SU-DHL-6 (cell line): ENCODE results near the gene RAPGEF6.
"Not testable (repeated sequence)": the region's sequence is repeated elsewhere in the genome, so short reads cannot be mapped to it uniquely, and the experiment has no call there.

Source experiments
- H2AFZ ChIP-seq: fragments of 200-600 bp; sonication (generic); 2 replicates; pipeline ENCODE4 v1.6.1; 2014; ENCODE audit warnings: low read depth, mild to moderate bottlenecking, moderate library complexity, mixed read lengths, antibody characterized with exemption, low read length; ENCODE audit not compliant: severe bottlenecking
- H3F3A ChIP-seq: fragments of 200-600 bp; shearing (Covaris generic); 2 replicates; pipeline ENCODE4 v1.6.0; 2016; ENCODE audit warnings: antibody characterized with exemption, mild to moderate bottlenecking; ENCODE audit not compliant: insufficient read depth
- H3K27ac ChIP-seq: fragments of 200-600 bp; sonication (generic); 2 replicates; pipeline ENCODE4 v1.5.1; 2016; ENCODE audit warnings: low read depth, mild to moderate bottlenecking, low read length, moderate library complexity, mixed read lengths
- H3K27me3 ChIP-seq: fragments of 200-600 bp; sonication (generic), shearing (Covaris generic); 2 replicates; pipeline ENCODE4 v1.6.0; 2014; ENCODE audit warnings: mild to moderate bottlenecking, low read length
- H3K36me3 ChIP-seq: fragments of 200-600 bp; sonication (generic); 2 replicates; pipeline ENCODE4 v1.6.1; 2014; ENCODE audit warnings: mild to moderate bottlenecking, low read length, mixed read lengths
- H3K4me2 ChIP-seq: fragments of 300-600, 200-600 bp; shearing (Covaris generic), sonication (generic); 2 replicates; pipeline ENCODE4 v1.6.0; 2014; ENCODE audit warnings: low read length, low read depth, mild to moderate bottlenecking; ENCODE audit not compliant: poor library complexity, severe bottlenecking
- H3K4me3 ChIP-seq: fragments of 200-600 bp; sonication (generic); 2 replicates; pipeline ENCODE4 v1.5.1; 2014; ENCODE audit warnings: antibody characterized with exemption, low read length, mild to moderate bottlenecking, mixed read lengths; ENCODE audit not compliant: insufficient read depth, poor library complexity, severe bottlenecking
- H3K79me2 ChIP-seq: fragments of 200-600 bp; sonication (generic); 2 replicates; pipeline ENCODE4 v1.6.1; 2014; ENCODE audit warnings: mild to moderate bottlenecking, low read length, moderate library complexity; ENCODE audit not compliant: insufficient read depth
- H3K9ac ChIP-seq: fragments of 200-600 bp; sonication (generic); 2 replicates; pipeline ENCODE4 v1.7.0; 2014; ENCODE audit warnings: mild to moderate bottlenecking, low read length
- H3K9me2 ChIP-seq: fragments of 200-600 bp; sonication (generic); replicated peaks from 2 replicates; pipeline ENCODE4 v1.6.1; 2014; ENCODE audit warnings: low read length; ENCODE audit not compliant: insufficient read depth
- H3K9me3 ChIP-seq: fragments of 200-600 bp; sonication (generic); 2 replicates; pipeline ENCODE4 v1.6.1; 2014; ENCODE audit warnings: low read length, mixed read lengths; ENCODE audit not compliant: insufficient read depth
- H4K20me1 ChIP-seq: fragments of 200-600 bp; sonication (generic); 2 replicates; pipeline ENCODE4 v1.6.1; 2014; ENCODE audit warnings: low read depth, mild to moderate bottlenecking, antibody characterized with exemption, low read length, moderate library complexity, mixed read lengths
- CTCF ChIP-seq: fragments of 200-600 bp; sonication (generic); IDR thresholded peaks from one replicate; pipeline ENCODE4 v1.5.1; 2017; ENCODE audit warnings: antibody characterized with exemption, mild to moderate bottlenecking, low read length, moderate library complexity; ENCODE audit not compliant: insufficient read depth, poor library complexity, severe bottlenecking
- EZH2phosphoT487 ChIP-seq: fragments of 200-600 bp; sonication (generic), shearing (Covaris generic); conservative IDR thresholded peaks from 2 replicates; pipeline ENCODE4 v1.6.1; 2018; ENCODE audit warnings: mild to moderate bottlenecking, antibody characterized with exemption, low read length, moderate library complexity, mixed read lengths

The RAPGEF6 gene

GRCh38 chr5:131491749-131492148 lies 143.3 kb downstream of the RAPGEF6 start:
- H2AFZ ChIP-seq = no peak overlapping the region
- no peaks in the 10 kb centered on the region for H3F3A ChIP-seq
- H3K4me2 ChIP-seq = no peak overlapping the region
- TF ChIP-seq CTCF (no peak), EZH2phosphoT487 (no peak)
- H3K9me2 ChIP-seq = no peaks in the 10 kb centered on the region
- H3K9ac ChIP-seq = no peak overlapping the region
- peaks cover 66% of the 10 kb centered on the region for H3K36me3 ChIP-seq
- H4K20me1 ChIP-seq = no peaks in the 10 kb centered on the region; the same call in 1 of the 2 replicates
- H3K27ac ChIP-seq = no peak overlapping the region
- no peaks in the 10 kb centered on the region for H3K9me3 ChIP-seq
- no peaks in the 10 kb centered on the region for H3K27me3 ChIP-seq
- H3K79me2 ChIP-seq = peaks cover 3% of the 10 kb centered on the region; the same call in 1 of the 2 replicates
- no peak overlapping the region for H3K4me3 ChIP-seq

- Histone ChIP-seq H4K20me1 (no peaks in the 10 kb centered on the region; the same call in 1 of the 2 replicates), H3K4me3 (no peak overlapping the region), H3K79me2 (peaks cover 3% of the 10 kb centered on the region; the same call in 1 of the 2 replicates), H3K9ac (no peak overlapping the region), H2AFZ (no peak overlapping the region), H3K9me2 (no peaks in the 10 kb centered on the region), H3K27ac (no peak overlapping the region), H3F3A (no peaks in the 10 kb centered on the region), H3K36me3 (peaks cover 51% of the 10 kb centered on the region), H3K9me3 (no peaks in the 10 kb centered on the region), H3K27me3 (no peaks in the 10 kb centered on the region), H3K4me2 (no peak overlapping the region)
- no peak for TF ChIP-seq EZH2phosphoT487
- no peak for TF ChIP-seq CTCF
These were observed 146.6 kb downstream of the RAPGEF6 start for GRCh38 chr5:131488463-131488862.

- peaks cover 51% of the 10 kb centered on the region for H3K36me3 ChIP-seq
- not testable (repeated sequence) for H3F3A ChIP-seq, H3K79me2 ChIP-seq, H3K9me2 ChIP-seq, H3K27ac ChIP-seq, H3K27me3 ChIP-seq, H3K9ac ChIP-seq, H3K4me3 ChIP-seq, H3K4me2 ChIP-seq, H2AFZ ChIP-seq, H3K9me3 ChIP-seq, H4K20me1 ChIP-seq
These were observed 147.7 kb downstream of the RAPGEF6 start for GRCh38 chr5:131487371-131487770.

GRCh38 chr5:131482617-131483016 lies 152.4 kb downstream of the RAPGEF6 start:
- Histone ChIP-seq H3K9ac (no peak overlapping the region), H3K9me2 (no peaks in the 10 kb centered on the region), H3K4me2 (no peak overlapping the region), H3K36me3 (peaks cover 31% of the 10 kb centered on the region), H2AFZ (no peak overlapping the region), H3K27ac (no peak overlapping the region), H3K27me3 (no peaks in the 10 kb centered on the region), H4K20me1 (no peaks in the 10 kb centered on the region), H3K9me3 (no peaks in the 10 kb centered on the region), H3F3A (no peaks in the 10 kb centered on the region), H3K4me3 (no peak overlapping the region), H3K79me2 (no peaks in the 10 kb centered on the region)
- TF ChIP-seq EZH2phosphoT487 (no peak), CTCF (no peak)
